GM19463 (cell line): ENCODE results near the gene SHISA7.

ENCODE experiments used
- ATAC-seq: cut with Tn5 transposase; IDR thresholded peaks from one replicate; pipeline ENCODE4 v1.9.1; 2021; ENCODE audit warnings: mild to moderate bottlenecking, moderate library complexity; ENCODE audit not compliant: unreplicated experiment

Gene SHISA7

GRCh38 chr19:55482156-55482961, 39.3 kb upstream of the SHISA7 start:
- ATAC-seq: no peak

DNA sequence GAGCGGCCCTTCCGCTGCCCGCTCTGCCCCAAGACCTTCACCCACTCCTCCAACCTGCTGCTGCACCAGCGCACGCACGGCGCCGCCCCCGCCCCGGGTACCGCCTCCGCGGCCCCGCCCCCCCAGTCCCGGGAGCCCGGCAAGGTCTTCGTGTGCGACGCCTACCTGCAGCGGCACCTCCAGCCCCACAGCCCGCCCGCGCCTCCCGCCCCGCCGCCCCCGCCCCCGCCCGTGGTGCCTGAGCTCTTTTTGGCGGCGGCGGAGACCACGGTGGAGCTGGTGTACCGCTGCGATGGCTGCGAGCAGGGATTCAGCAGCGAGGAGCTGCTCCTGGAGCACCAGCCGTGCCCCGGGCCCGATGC, 38.7 kb upstream of the SHISA7 start:
- ATAC-seq: no peak

DNA sequence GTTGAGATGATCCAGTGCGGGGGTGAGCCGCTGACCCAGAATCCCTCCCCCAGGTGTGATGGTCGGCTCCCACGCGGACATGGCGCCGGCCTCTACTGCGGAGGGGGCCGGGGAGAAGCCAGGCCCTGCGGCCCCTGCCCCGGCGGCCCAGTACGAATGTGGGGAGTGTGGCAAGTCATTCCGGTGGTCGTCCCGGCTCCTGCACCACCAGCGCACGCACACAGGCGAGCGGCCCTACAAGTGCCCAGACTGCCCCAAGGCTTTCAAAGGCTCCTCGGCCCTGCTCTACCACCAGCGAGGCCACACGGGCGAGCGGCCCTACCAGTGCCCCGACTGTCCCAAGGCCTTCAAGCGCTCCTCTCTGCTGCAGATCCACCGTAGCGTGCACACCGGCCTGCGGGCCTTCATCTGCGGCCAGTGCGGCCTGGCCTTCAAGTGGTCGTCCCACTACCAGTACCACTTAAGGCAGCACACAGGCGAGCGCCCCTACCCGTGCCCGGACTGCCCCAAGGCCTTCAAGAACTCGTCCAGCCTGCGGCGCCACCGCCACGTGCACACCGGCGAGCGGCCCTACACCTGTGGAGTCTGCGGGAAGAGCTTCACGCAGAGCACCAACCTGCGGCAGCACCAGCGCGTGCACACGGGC, 38.2 kb upstream of the SHISA7 start:
- no peak for ATAC-seq

DNA sequence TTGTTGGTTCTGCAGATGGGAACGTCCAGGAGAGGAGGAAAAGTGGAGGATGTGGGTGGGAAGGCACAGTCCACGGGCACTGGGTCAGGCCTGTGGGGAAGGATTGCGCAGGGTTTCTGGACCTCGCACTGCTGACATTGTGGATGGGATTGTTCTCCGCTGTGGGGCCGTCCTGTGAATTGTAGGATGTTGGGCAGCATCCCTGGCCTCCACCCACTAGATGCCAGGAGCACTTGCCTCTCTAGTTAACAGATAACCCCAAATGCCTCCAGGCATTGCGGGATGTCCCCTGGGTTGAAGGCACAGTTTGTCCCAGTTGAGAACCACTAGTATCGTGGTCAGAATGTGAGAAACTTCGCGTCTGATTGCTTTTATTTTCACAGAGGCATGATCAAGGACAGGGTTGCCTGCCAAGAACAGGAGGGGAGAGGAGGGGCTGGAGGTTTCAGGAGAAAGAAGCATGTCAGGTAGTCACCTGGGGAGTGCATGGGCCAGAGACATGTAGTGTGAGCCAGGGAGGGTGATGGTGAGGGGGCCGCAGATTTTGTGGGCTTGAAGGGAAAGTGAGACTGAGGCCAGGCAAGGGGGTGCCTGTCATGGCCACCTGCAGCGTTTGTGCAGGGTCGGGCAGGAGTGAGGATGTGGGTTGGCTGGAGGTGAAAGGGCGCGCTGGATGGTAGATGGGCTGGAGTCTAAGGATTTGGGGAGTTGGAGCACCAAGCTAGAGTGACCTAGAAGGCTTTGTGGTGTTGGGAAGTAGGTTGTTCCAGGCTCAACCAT, 36.5 kb upstream of the SHISA7 start:
- no peak for ATAC-seq

GRCh38 chr19:55479045-55479444, 35.9 kb upstream of the SHISA7 start:
- ATAC-seq: no peak

- ATAC-seq: no peak
Observed at GRCh38 chr19:55478364-55478763, 35.3 kb upstream of the SHISA7 start.

GRCh38 chr19:55477905-55478304, 34.8 kb upstream of the SHISA7 start:
- no peak for ATAC-seq

- ATAC-seq: peak; percentile 92
Observed at GRCh38 chr19:55476100-55476775, 33.1 kb upstream of the SHISA7 start, which contains the start of gene ZNF628. Gene ZNF628, plus strand, starts transcription at chr19:55476617. Its CDS starts 3,294 bp downstream, at chr19:55479911.

DNA sequence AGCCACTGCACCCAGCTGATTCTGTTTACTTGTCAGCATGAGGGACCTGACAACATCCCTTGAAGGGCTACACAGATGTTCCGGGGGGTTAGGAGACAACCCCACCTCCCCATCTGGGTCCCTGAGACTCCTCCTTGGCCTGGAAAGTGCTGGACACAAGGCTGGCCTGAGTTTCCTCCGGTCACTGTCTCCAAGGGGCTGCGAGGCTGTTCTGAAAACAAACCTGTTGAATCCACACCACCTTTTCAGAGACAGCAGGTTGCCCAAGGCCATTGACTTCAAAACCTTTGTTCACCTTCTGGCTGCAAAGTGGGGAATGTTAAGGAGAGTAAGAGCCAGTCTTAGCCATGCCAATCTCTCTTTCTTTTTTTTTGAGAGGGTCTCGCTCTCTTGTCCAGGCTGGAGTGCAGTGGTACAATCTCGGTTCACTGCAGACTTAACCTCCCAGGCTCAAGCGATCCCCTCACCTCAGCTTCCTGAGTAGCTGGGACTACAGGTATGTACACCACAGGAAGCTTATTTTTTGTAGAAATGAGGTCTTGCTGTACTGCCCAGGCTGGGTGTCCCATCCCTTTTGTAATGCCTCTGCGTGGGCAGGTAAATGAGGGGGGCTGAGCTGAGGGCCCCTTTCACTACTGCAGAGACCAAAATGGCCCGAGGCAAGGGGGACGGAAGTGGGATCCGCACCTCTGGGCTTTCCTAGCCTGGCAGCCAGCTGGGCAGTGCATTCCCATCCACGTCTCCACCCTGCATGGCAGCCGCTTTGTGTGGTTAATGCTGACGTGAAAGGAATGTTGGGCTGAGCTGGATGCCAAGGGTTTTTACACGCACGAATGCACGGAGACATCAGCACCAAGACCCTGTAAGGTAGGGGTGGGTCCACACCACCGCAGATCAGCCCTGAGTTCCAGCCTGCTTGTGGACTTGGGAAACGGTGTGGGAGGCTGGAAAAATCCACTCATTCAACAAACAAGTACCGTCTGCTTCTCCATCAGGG, 31.5 kb upstream of the SHISA7 start:
- no peak for ATAC-seq

GRCh38 chr19:55473225-55474012, 30.3 kb upstream of the SHISA7 start:
- ATAC-seq: no peak

- ATAC-seq: no peak
Observed at GRCh38 chr19:55472463-55472862, 29.4 kb upstream of the SHISA7 start.

DNA sequence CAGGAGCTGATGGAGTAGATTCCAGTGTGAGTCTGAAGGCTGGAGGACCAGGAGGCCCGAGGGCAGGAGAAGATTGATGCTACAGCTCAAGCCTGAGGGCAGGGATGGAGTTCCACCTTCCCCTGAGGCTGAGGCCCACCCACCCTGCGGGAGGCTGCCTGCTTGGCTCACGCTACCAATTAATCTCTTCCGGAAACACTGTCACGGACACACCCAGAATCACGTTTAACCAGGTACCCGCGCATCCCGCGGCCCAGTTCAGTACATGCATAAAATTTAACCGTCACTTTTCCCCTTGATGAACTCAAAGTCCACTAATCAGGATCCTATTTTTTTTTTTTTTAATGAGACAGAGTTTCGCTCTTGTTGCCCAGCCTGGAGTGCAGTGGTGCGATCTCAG, 28.2 kb upstream of the SHISA7 start:
- ATAC-seq: no peak

GRCh38 chr19:55468054-55468393, 24.9 kb upstream of the SHISA7 start:
- ATAC-seq: no peak

GRCh38 chr19:55467236-55468053, 24.3 kb upstream of the SHISA7 start:
- ATAC-seq: no peak

DNA sequence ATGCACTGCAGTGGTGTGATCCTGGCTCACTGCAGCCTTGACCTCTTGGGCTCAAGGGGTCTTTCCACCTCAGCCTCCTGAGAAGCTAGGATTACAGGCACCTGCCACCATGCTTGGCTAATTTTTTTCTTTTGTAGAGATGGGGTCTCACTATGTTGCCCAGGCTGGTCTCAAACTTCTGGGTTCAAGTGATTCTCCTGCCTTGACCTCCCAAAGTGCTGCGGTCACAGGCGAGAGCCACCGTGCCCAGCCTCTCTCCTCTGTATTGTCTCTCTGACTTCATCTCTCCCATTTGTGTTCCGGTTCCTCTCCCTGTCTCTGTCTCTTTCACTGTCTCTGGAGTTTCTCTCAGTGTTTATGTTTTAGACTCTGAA, 23.1 kb upstream of the SHISA7 start:
- ATAC-seq: no peak

DNA sequence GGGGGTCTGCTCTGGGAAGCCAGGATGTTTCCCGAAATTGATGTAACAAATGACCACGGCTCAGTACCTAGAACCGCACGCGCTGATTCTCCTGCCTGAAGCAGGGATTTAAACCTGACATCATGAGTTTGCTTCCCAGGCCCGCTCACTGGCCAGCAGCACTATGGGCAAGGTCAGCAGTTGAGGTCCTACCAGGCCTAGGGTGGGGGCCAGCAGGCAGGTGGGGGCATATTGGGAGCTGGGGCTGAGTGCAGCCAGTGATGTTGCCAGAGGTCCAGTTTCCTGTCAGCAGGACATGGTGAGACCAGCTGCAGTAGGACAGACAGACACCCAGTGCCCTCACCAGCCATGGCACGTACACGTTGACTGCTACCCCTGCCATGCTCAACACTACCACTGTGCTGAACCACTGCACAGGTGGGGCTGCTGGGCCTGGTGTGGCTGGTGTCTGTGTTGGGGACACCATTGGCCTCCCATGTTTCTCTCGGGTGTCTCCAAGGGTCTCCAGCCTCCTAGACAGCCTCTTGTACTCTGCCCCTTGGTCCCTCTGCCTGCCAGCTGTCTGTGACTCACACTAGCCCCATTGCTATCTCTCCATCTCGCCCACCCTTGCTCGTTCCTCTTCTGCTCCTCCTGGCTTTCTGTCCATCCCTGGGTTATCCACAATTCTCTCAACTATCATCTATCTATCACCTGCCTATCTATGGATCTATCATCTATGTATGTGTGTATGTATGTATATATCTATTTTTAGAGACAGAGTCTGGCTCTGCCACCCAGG, 22.6 kb upstream of the SHISA7 start:
- no peak for ATAC-seq

DNA sequence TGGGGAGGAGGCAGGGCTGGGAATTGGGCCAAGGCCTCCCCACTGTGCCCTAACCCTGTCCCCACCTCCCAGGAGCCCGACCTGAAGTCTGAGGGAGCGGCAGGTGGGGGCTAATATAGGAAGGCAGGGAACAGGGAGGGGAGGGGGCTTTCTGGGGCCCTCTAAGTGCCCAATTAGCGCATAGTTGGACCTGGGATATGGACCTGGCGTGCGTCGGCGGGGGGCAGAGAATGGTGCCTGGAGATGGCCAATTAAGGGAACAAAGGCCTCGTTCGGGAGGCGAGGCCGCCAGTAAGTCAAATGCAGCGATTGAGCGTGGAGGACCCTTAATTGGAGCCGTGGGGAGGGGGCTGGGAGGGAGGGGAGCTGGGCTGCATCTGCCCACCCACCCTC, 21.6 kb upstream of the SHISA7 start, which contains the start of gene C19orf85:
Gene C19orf85, minus strand, starts transcription at position 90 of the 393 bp plus-strand sequence. CDS start 197 bp downstream, outside the sequence.
- no peak for ATAC-seq
